Prostate gland (tissue), 2 donors: Measurements from ENCODE around the gene ANGPTL3.

Experiments used
- POLR2A ChIP-seq: fragments of 450-650 bp; IDR thresholded peaks from one replicate; pipeline ENCODE4 v1.6.1; 2016; ENCODE audit warnings: antibody characterized with exemption, mild to moderate bottlenecking
- POLR2AphosphoS5 ChIP-seq: sonication (generic); formaldehyde crosslinking; IDR thresholded peaks from one replicate; pipeline ENCODE4 v1.6.1; 2017; ENCODE audit warnings: antibody characterized with exemption
- TF ChIP-seq, protein P1 (sequence below), 4 experiments: fragments of 200-600 bp in 2 of 4; fragments of 450-650 bp in 2 of 4; sonication (generic) in 2 of 4; IDR thresholded peaks; 1 replicate in 3 of 4; 2 replicates in 1 of 4; pipeline ENCODE4 v1.5.1; 2016 to 2019; ENCODE audit warnings: antibody characterized with exemption in 4 of 4, mild to moderate bottlenecking in 2 of 4, moderate library complexity in 2 of 4

DNA sequence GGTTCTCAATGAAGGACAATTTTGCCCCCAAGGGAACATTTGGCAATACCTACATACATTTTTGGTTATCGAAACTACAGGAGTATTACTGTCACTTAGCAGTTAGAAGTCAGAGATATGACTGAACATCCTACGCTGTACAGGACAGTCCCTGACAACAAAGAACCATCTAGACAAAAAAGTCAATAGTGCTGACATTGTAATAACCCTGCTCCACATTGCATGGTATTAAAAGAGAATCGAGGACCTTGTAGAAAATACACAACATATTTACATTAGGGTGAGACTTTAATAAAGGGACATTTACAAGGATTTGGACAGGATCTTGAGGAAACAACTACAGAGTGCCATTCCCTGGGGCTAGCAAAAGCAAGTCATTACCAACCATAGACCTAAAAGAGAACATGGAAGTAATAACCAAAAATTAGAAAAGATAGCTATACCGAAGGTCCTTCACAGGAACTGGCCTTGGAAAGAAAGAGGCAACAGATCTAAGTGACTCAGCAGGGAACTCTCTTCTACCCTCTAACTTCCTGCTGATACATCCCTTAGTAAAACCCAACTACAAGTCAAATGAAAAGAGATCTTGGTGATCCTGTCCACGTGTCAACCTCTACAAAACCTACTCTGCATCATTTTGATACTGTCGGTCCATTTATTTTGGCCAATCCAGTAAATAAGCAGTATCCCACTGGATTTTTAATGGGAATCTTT lies 40.2 kb downstream of the ANGPTL3 start:
- TF ChIP-seq, protein P1, sequence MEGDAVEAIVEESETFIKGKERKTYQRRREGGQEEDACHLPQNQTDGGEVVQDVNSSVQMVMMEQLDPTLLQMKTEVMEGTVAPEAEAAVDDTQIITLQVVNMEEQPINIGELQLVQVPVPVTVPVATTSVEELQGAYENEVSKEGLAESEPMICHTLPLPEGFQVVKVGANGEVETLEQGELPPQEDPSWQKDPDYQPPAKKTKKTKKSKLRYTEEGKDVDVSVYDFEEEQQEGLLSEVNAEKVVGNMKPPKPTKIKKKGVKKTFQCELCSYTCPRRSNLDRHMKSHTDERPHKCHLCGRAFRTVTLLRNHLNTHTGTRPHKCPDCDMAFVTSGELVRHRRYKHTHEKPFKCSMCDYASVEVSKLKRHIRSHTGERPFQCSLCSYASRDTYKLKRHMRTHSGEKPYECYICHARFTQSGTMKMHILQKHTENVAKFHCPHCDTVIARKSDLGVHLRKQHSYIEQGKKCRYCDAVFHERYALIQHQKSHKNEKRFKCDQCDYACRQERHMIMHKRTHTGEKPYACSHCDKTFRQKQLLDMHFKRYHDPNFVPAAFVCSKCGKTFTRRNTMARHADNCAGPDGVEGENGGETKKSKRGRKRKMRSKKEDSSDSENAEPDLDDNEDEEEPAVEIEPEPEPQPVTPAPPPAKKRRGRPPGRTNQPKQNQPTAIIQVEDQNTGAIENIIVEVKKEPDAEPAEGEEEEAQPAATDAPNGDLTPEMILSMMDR (IDR thresholded peaks at IDR 0.05): no peak
- TF ChIP-seq POLR2AphosphoS5: no peak
- no peak for TF ChIP-seq POLR2A
